SK-N-SH (cell line): ENCODE data around the gene NEURL2. TPM values are rescaled to one million over a fixed set of nuclear protein-coding genes. Genes with fewer than 3 reads are reported as not detected.
A peak's percentile ranks its signal among the peaks of the same experiment; 100 is the strongest.

Source experiments
- CTCF ChIA-PET: fragments of 300-600, 350-600 bp; formaldehyde crosslinking; extraction: SDS; loops from one replicate; lab custom pipeline; 2021; lab: Yijun Ruan, JAX
- POLR2A ChIA-PET: fragments of 350-600 bp; sonication (Branson Sonifier 250); formaldehyde crosslinking; extraction: SDS; loops from one replicate; lab custom pipeline; 2020; ENCODE audit warnings: antibody characterized with exemption, inconsistent platforms; lab: Yijun Ruan, JAX
- DNase-seq: peaks from one replicate; pipeline ENCODE4 v3.0.0; 2012
- H2AFZ ChIP-seq: fragments of 200-600 bp; sonication (generic); 2 replicates; pipeline ENCODE4 v1.8.1; 2016; ENCODE audit warnings: antibody characterized with exemption, mild to moderate bottlenecking, low read depth
- H3F3A ChIP-seq: fragments of 200-600 bp; sonication (generic); replicated peaks from 2 replicates; pipeline ENCODE3; 2016; ENCODE audit warnings: antibody characterized with exemption, mild to moderate bottlenecking; ENCODE audit not compliant: insufficient read depth
- H3K27ac ChIP-seq, 2 experiments: fragments of 200-500 bp in 1 of 2; fragments of 200-600 bp in 1 of 2; sonication (Bioruptor generic) in 1 of 2; sonication (generic), shearing (Covaris generic) in 1 of 2; 2 replicates each; pipeline versions ENCODE4 v1.5.1 to v1.6.1; 2014 to 2016; ENCODE audit warnings: low read depth in 2 of 2, inconsistent platforms in 1 of 2, low read length in 1 of 2, mild to moderate bottlenecking in 1 of 2, mixed read lengths in 1 of 2
- H3K27me3 ChIP-seq: fragments of 200-600 bp; sonication (generic), shearing (Covaris generic); 2 replicates; pipeline ENCODE4 v1.6.1; 2016; ENCODE audit warnings: mixed run types; ENCODE audit not compliant: insufficient read depth
- H3K36me3 ChIP-seq, 2 experiments: fragments of 200-500 bp in 1 of 2; fragments of 200-600 bp in 1 of 2; sonication (Bioruptor generic) in 1 of 2; sonication (generic) in 1 of 2; replicated peaks in 1 of 2; 2 replicates each; pipeline versions ENCODE3 to v1.5.1; 2014 to 2016; ENCODE audit warnings: low read length in 1 of 2, mild to moderate bottlenecking in 1 of 2; ENCODE audit not compliant: insufficient read depth in 2 of 2, control insufficient read depth in 1 of 2
- H3K4me1 ChIP-seq, 2 experiments: fragments of 200-500 bp in 1 of 2; fragments of 200-600 bp in 1 of 2; sonication (Bioruptor generic) in 1 of 2; sonication (generic), shearing (Covaris generic) in 1 of 2; 2 replicates each; pipeline versions ENCODE4 v1.5.1 to v1.6.1; 2014 to 2016; ENCODE audit warnings: low read depth in 1 of 2, low read length in 1 of 2, mixed run types in 1 of 2; ENCODE audit not compliant: insufficient read depth in 2 of 2, control insufficient read depth in 1 of 2
- H3K4me2 ChIP-seq: fragments of 200-600 bp; sonication (generic), shearing (Covaris generic); 2 replicates; pipeline ENCODE4 v1.6.1; 2017; ENCODE audit warnings: mixed run types
- H3K4me3 ChIP-seq, 2 experiments: fragments of 200-500 bp in 1 of 2; fragments of 200-600 bp in 1 of 2; sonication (Bioruptor generic) in 1 of 2; sonication (generic), shearing (Covaris generic) in 1 of 2; 2 replicates each; pipeline versions ENCODE4 v1.5.1 to v1.8.1; 2014 to 2016; ENCODE audit warnings: low read depth in 2 of 2, inconsistent platforms in 1 of 2, low read length in 1 of 2, mild to moderate bottlenecking in 1 of 2, mixed read lengths in 1 of 2, moderate library complexity in 1 of 2
- H3K79me2 ChIP-seq: fragments of 200-600 bp; sonication (generic); 2 replicates; pipeline ENCODE4 v1.8.1; 2017; ENCODE audit warnings: mild to moderate bottlenecking; ENCODE audit not compliant: insufficient read depth
- H3K9ac ChIP-seq: fragments of 200-600 bp; sonication (generic); 2 replicates; pipeline ENCODE4 v1.6.1; 2017; ENCODE audit warnings: mixed run types
- H3K9me2 ChIP-seq: fragments of 200-600 bp; sonication (generic); 2 replicates; pipeline ENCODE4 v1.6.1; 2017; ENCODE audit warnings: mixed run types
- H3K9me3 ChIP-seq: fragments of 200-600 bp; sonication (generic); 2 replicates; pipeline ENCODE4 v1.6.1; 2017; ENCODE audit warnings: mixed run types, mild to moderate bottlenecking, moderate library complexity
- H4K20me1 ChIP-seq: fragments of 200-600 bp; sonication (generic); 2 replicates; pipeline ENCODE4 v1.6.1; 2017; ENCODE audit warnings: mild to moderate bottlenecking, mixed run types; ENCODE audit not compliant: insufficient read depth
- CTCF ChIP-seq: fragments of 200-600 bp; sonication (generic); IDR thresholded peaks from 2 replicates; pipeline ENCODE4 v1.6.1; 2017; ENCODE audit warnings: antibody characterized with exemption, mild to moderate bottlenecking, moderate library complexity
- GABPA ChIP-seq: IDR thresholded peaks from 2 replicates; pipeline ENCODE4 v1.4.0; 2012; ENCODE audit warnings: low read depth, mild to moderate bottlenecking
- MAX ChIP-seq: IDR thresholded peaks from 2 replicates; pipeline ENCODE4 v1.4.0; 2012; ENCODE audit warnings: low read depth
- MEF2A ChIP-seq: IDR thresholded peaks from 2 replicates; pipeline ENCODE4 v1.4.0; 2012; ENCODE audit warnings: low read depth, borderline replicate concordance
- NFIC ChIP-seq: IDR thresholded peaks from 2 replicates; pipeline ENCODE4 v1.4.0; 2012; ENCODE audit warnings: borderline replicate concordance
- PBX3 ChIP-seq: IDR thresholded peaks from 2 replicates; pipeline ENCODE4; 2012
- POLR2AphosphoS5 ChIP-seq: IDR thresholded peaks from 2 replicates; pipeline ENCODE4 v1.6.1; 2012; ENCODE audit warnings: low read depth, low read length
- REST ChIP-seq: IDR thresholded peaks from 2 replicates; pipeline ENCODE4 v1.6.1; 2012; ENCODE audit warnings: mild to moderate bottlenecking, low read depth, low read length, moderate library complexity
- RFX5 ChIP-seq: IDR thresholded peaks from 2 replicates; pipeline ENCODE4 v1.6.1; 2012; ENCODE audit warnings: mild to moderate bottlenecking, improper control_type of control experiment, low read length
- TAF1 ChIP-seq: IDR thresholded peaks from 2 replicates; pipeline ENCODE4 v1.6.1; 2012; ENCODE audit warnings: low read depth, mild to moderate bottlenecking, low read length, moderate library complexity, borderline replicate concordance
- TCF12 ChIP-seq: IDR thresholded peaks from 2 replicates; pipeline ENCODE4 v1.4.0; 2012
- TEAD4 ChIP-seq: IDR thresholded peaks from 2 replicates; pipeline ENCODE4 v1.4.0; 2012; ENCODE audit warnings: mild to moderate bottlenecking, borderline replicate concordance; ENCODE audit not compliant: insufficient read depth
- USF2 ChIP-seq: fragments of 150-350 bp; IDR thresholded peaks from 2 replicates; pipeline ENCODE4 v1.6.1; 2017; ENCODE audit warnings: antibody characterized with exemption, low read length, low read depth, borderline replicate concordance
- YY1 ChIP-seq: IDR thresholded peaks from 2 replicates; pipeline ENCODE4 v1.4.0; 2012; ENCODE audit warnings: low read depth, mild to moderate bottlenecking
- WGBS: methylation state at CpG from one replicate; pipeline ENCODE4 v1.1.6; 2017; ENCODE audit warnings: low lambda C conversion rate; 5-methylcytosine and 5-hydroxymethylcytosine counted together
- polyA plus RNA-seq, 3 experiments: library from polyadenylated mRNA; depleted of rRNA; stranded (reverse); fragments of >200 nt; gene quantifications; 2 replicates each; pipeline ENCODE4 v1.2.3, GENCODE V29; 2012

NEURL2 gene
- polyA plus RNA-seq, 1 of the 3 experiments (the other 2 are of a cell fraction) = 3.5 TPM

GRCh38 chr20:45935416-45936046, 44.5 kb upstream of the NEURL2 start:
- H3K79me2 ChIP-seq = peaks cover 71% of the 10 kb centered on the region
- ChIA-PET CTCF (interaction anchor here (1.0 to 3.4 kb wide), 7 partner anchors 16 to 137 kb away, joined by 3 to 20 read pairs (median 3); no protein-coding TSS in a partner anchor), POLR2A (interaction anchor here (1.0 to 4.4 kb wide), 11 partner anchors 10 to 429 kb away, joined by 3 to 46 read pairs (median 10); partner anchors contain the start of genes CTSA, NEURL2, PLTP and ZSWIM1)
- TF ChIP-seq GABPA = peak; percentile 40
- TF ChIP-seq TCF12 = no peak
- TF ChIP-seq POLR2AphosphoS5 = no peak
- 0 out of 2 replicates have a peak, but pooled peaks have one; percentile 15 for TF ChIP-seq MAX
- no peaks in the 10 kb centered on the region for H3K9me2 ChIP-seq
- no peak overlapping the region for H2AFZ ChIP-seq
- peak overlapping the region; percentile 81 for H3K9ac ChIP-seq
- H3K4me1 ChIP-seq = peaks cover 10 to 26% of the 10 kb centered on the region in 2 experiments; a peak in 3 of 4 replicates
- peak; percentile 23 for DNase-seq
- peaks cover 20% of the 10 kb centered on the region; the same call in 1 of the 2 replicates for H4K20me1 ChIP-seq
- WGBS = 13% methylated on average over 21 of the region's 21 CpGs
- no peaks in the 10 kb centered on the region for H3K9me3 ChIP-seq
- peak overlapping the region; percentile 67 for H3K4me2 ChIP-seq
- H3K36me3 ChIP-seq = peaks cover 33 to 39% of the 10 kb centered on the region in 2 experiments
- H3F3A ChIP-seq = peaks cover 11% of the 10 kb centered on the region
- no peaks in the 10 kb centered on the region for H3K27me3 ChIP-seq
- H3K4me3 ChIP-seq = peak overlapping the region; percentile 63 to 85
- H3K27ac ChIP-seq = peak overlapping the region; percentile 78 to 79

GRCh38 chr20:45934586-45935415, 43.8 kb upstream of the NEURL2 start, which contains the start of gene PCIF1:
TSS of gene PCIF1 (plus strand) at chr20:45934683. CDS start at chr20:45939000, 4,317 bp downstream.
- Histone ChIP-seq H3K4me2 (peak within 1 kb of the TSS; percentile 89), H3K9ac (peak within 1 kb of the TSS; percentile 100), H3K9me2 (no peaks in the 10 kb centered on the region), H3K4me3 (peak within 1 kb of the TSS; percentile 85 to 89), H3K4me1 (peaks cover 10 to 26% of the 10 kb centered on the region in 2 experiments; a peak in 3 of 4 replicates), H3K79me2 (peaks cover 71% of the 10 kb centered on the region), H4K20me1 (peaks cover 20% of the 10 kb centered on the region; the same call in 1 of the 2 replicates), H3K27ac (peak within 1 kb of the TSS; percentile 98), H2AFZ (no peak within 1 kb of the TSS), H3K36me3 (peaks cover 25 to 33% of the 10 kb centered on the region in 2 experiments), H3K27me3 (no peaks in the 10 kb centered on the region), H3F3A (peaks cover 11% of the 10 kb centered on the region), H3K9me3 (no peaks in the 10 kb centered on the region)
- CTCF ChIA-PET = interaction anchor here (0.6 to 3.4 kb wide), 12 partner anchors 9 to 143 kb away, joined by 3 to 20 read pairs (median 4); partner anchors contain the start of genes CTSA, DNTTIP1, NEURL2 and WFDC3
- peak; percentile 98 for DNase-seq
- POLR2A ChIA-PET = interaction anchor here (1.0 to 4.4 kb wide), 14 partner anchors 10 to 429 kb away, joined by 3 to 46 read pairs (median 7); partner anchors contain the start of genes CTSA, NEURL2, PLTP and ZSWIM1
- 0% methylated on average over 21 of the region's 102 CpGs for WGBS
- TF ChIP-seq NFIC (no peak), REST (peak; percentile 76), POLR2AphosphoS5 (peak; percentile 86), GABPA (peak; percentile 41; the same call in 1 of the 2 replicates), MEF2A (no peak), YY1 (peak; percentile 100), RFX5 (peak; percentile 31; the same call in 1 of the 2 replicates), MAX (peak; percentile 71), CTCF (no peak), TEAD4 (peak; percentile 35; the same call in 1 of the 2 replicates), TAF1 (peak; percentile 98), PBX3 (0 out of 2 replicates have a peak, but pooled peaks have one; percentile 8), USF2 (peak; percentile 75)
